HG02870 (cell line): Measurements from ENCODE around the gene TOMM5.

ENCODE experiments used
- ATAC-seq: cut with Tn5 transposase; IDR thresholded peaks from one replicate; pipeline ENCODE4 v1.9.1; 2021; ENCODE audit warnings: mild to moderate bottlenecking, moderate library complexity; ENCODE audit not compliant: unreplicated experiment

Gene TOMM5

DNA sequence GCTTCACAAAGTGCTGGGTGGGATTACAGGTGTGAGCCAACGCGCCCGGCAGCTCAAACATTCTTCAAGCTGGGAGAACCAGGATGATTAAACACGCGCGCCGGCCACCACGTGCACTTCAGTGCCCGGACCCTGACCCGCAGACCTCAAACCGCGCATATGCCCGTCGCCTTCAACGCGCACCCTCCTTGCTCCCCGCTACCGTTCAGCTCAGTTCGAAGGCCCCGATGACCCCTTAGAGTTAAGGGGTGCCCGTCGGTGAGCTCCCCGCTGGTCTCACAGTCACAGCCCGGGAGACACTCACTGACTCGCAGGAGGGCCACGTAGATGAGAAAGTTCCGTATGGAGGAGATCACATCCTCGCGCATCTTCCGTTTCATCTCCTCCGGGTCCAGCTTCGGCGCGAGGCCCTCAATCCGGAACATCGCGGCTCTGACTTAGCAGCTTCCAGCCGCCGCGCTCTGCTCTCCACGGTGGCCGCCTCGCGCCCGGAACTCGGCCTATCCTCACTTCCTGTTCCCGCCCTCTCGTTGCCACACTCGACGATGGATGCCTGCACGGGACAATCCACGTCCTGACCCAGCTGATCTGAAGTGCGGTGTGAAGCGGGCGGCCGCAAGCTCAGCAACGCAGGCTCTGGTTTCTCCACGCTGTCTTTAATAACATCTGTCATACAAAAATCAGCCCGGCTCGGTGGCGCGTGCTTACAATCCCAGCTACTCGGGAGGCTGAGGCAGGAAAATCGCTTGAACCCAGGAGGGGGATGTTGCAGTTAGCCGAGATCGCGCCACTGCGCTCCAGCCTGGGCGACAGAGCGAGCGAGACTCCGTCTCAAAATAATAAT is at the start of gene TOMM5:
Gene TOMM5 (minus strand): TSS at position 490 of the 844 bp plus-strand sequence. CDS start 65 bp downstream, at position 425.
- ATAC-seq: peak; percentile 74

DNA sequence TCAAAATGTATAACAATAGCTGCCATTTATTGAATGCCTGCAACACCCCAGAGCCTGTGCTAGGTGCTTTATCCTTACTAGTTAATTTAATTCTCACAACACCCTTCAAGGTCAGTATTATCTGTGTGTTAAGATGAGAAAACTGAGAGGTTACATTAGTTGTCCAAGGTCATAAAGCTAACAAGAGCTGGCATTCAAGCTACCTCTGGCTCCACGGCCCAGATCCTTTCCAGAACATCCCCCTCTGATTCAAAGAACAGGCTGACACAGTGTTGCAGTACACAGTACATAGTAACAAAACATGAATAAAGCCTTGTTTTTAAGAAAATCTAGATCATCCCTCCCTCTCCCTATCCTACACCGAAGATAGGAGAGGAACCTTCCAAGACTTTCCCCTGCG is 48.9 kb upstream of the TOMM5 start:
- no peak for ATAC-seq

DNA sequence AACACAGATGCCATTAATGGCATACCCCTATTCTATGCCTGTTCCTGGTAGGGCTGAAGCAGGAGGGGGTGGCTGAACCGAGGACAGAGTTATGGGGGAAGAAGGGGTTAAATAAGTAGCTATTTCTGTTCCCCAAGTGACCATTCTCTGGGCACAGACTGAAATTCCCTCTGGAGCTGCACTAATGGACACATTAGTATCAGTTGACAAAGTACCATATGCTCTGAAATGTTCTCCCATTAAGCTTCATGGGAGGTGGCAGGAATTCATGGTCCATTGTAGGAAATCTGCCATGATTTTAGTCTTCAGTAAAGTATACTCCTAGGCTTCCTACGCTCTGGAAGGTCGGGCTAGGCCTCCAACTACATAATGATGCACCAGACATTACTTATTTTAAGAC is 47.8 kb upstream of the TOMM5 start:
- ATAC-seq: no peak

DNA sequence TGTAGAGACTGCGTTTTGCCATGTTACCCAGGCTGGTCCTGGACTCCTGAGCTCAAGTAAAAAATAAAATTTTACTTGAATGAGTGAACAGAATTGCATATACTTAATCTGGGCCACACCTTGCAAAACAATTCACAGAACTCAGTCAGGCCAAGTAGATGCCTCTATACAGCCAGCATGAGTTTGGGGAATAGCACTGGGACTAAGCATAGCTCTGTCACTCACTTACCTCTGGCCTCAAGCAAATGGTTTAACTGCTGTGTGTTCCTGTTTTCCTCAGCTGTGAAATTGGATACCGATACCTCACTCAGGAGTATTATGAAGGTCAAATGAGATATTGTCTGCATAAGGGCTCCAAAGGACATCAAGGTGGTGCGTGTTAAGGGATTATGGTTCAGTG is 47.4 kb upstream of the TOMM5 start:
- no peak for ATAC-seq

DNA sequence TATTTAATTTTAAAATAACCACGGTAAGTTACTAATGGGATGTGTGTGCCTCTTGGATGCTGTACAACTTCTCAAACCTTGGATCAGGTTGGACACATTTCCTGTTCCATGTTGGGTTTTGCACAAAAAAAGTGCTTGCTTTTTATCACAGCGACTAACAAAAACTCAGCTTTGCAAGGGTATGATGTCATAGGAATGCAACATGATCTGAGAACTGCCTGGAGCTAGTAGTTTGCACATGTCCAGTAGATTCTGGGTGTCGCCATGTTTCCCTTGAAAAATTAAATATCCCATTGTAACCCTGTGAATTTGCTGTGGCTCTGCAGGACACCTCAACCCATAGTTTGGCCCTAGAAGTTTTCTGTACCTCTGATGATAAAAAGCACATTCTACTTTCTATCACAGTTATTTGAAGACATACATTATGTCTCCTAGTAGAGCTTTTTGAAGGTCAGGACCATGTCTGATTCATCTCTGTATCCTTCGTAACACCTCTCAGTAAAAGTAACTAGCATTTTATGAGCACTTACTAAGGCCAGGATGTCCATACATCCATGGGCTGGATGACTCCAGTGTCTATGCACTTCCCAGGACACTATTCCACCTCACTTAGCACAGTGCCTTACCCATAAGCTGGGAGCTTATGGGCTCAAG is 46.8 kb upstream of the TOMM5 start:
- ATAC-seq: no peak

DNA sequence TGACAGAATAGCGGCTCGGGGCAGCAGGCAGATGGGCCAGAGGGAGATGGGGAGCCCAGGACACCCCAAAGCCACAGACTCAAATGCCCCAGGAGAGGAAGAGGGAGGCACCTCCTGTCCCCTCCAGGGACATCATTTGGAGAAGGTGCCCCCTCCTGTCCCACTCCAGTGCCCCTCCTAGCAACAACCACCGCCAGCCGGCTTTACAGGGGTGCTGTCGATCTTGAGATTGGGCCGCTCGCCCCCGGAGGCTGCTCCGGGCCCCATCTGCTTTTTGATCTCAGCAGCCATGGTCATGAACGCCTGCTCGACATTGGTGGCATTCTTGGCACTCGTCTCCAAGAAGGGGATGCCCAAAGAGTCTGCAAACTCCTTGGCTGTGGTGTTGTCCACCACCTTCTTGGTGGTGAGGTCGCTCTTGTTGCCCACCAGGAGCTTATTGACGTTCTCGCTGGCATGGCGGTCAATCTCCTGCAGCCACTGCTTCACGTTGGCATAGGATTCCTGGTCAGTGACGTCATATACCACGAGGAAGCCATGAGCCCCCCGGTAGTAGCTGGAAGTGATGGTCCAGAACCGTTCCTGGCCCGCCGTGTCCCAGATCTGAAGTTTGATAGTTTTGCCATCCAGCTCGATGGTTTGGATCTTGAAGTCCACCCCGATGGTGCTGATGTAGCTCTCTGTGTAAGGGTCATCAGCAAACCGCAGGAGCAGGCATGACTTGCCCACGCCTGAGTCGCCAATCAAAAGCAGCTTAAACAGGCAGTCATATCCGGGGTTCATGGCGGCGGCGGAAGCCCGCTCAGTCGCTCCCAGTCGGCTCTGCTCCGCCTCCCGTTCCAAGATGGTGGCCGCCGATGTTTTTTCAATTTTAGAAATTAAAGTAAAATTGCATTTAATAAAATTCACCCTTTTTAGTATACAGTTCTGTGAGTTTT is 44.4 kb upstream of the TOMM5 start:
- ATAC-seq: no peak

DNA sequence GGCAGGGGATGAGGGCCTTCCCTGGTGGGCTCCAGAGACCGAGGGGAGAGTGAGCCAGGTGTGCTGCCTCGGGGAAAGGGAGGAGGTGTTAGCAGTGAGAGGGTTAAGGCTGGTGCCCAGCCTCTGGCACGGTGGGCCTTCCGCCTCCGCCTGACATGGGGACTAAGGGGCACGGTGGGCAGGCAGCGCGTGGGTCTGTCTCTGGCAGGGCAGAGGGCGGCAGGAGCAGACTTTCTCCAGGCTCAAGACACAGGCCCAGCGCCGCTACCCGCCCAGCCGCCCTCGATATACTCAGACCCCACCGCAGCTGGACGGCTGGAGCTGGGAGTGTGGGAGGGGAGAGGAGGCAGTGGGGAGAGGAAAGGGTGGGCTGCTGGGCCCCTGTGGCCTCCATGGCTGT is 43.4 kb upstream of the TOMM5 start:
- ATAC-seq: no peak

DNA sequence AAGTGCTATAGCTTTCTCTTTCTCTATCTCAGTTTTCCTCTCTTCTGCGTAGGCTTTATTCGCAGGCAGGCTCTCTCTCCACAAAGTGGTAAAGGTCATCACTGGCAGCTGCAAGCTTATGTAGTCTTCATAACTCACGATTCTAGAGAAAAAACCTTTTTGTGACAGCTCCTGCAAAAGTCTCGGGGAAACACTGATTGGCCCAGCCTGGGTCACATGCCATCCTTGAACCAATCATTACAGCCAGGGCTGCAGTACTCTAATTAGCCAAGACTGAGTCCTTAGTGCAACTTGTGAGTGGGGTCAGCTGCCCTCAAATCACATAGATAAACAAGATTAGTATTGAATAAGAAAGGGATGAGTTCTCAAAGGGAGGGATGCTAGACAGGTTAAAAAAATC is 40.1 kb upstream of the TOMM5 start:
- ATAC-seq: no peak

DNA sequence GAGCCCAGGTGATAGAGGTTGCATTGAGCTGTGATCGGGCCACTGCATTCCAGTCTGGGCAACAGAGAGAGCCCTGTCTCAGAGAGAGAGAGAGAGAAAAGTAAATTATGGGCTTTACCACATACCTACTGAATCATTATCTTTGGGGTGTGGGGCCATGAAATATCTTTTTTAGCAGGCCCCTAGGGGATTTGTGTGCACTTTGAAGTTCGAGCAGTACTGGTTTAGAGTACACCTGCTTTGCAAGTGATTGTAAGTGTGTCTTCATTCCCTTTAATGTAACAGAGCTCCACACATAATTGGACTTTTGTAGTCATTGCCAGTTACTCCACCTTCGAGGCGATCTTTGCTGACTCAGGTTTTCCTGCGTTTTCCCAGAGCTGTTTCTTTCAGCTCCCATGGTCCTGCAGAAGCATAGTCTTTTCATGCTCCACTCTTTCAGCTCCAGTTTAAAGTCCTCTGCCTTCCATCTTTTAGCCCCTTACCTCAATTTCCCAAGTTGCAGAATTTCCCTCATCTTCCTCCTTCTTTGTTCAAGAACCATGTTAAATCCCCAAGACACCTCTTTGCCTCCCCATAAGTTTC is 34.4 kb upstream of the TOMM5 start:
- no peak for ATAC-seq

DNA sequence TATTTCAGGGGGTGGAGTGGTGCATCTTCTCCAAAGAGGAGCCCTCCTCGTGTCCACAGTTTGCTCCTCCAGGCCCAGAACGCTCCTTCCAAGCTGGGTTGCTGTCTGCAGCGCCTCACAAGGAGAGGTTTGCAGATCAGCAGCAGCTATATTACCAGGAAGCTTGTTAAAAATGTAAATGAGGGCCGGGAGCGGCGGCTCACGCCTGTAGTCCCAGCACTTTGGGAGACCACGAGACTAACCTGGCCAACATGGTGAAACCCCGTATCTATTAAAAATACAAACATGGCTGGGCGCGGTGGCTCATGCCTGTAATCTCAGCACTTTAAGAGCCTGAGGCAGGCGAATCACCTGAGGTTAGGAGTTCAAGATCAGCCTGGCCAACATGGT is 33.4 kb upstream of the TOMM5 start:
- ATAC-seq: no peak

DNA sequence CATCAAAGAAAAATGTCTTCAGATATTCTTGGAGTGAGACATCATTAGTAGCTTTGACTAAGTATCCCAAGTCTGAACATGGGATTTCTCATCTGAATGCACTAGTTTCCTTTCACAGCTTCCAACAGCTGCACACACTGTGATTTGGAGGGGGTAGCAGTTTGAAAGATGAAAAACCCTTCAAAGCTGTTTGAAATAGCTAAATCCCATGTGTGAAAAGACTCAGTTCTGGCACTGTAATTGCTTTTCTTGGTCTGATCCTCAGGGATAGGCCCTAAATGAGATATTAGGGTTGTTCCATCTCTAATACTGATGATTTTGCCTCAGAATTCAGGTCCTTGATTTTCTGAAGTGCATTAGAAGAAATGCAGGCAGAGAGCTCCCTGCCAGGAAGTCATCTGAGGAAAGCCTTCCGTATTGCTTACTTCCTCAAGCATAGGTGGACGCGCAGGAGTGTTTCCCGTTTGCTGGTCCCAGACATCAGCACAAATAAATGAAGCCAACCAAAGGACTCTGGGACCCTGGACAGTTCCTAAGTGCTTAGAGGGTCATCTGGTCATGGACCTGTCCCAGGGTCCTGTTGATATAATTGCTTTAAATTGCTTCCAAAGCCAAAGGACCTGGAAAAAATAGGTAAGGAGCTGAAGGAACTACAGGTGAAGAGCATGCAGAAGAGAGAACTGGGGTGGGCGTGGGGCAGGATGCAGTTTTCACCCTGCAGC is 32.8 kb upstream of the TOMM5 start:
- ATAC-seq: no peak

DNA sequence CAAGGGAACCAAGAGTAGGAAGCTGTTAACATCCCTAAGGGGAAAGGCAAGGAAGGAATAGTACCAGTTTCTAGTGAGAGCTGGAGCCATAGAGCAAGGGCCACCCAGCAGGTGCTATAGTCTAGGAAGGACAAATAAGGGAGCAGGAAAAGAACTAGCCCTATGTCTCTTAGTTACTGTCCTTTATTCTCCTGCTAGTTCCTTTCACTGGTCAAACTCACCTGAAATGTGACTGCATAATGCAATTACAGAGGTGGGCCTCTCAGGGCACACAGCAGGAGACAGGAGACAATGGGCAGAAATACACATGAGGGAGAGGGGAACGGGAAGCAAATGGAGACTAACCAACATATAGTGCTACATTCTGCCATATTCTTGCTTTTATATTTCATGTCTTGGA is 31.7 kb upstream of the TOMM5 start:
- ATAC-seq: no peak

DNA sequence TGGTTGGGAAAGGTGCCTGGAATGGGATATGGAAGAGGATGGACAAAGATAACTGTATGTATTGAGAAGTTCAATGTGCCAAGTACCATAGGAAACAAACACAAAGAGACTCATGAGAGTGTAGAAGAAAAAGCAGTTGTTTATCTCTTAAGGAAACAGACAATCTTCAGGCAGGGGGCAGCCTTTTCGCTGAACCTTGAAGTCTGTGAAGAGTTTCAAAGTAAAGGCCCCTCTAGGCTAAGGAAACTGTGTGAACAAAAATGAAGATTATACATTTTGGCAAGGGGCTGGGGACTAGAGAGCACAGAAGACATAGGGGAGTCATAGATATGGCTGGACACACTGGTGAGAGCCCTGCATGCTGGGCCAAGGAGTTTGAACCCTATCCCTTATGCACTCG is 30.9 kb upstream of the TOMM5 start:
- ATAC-seq: no peak

DNA sequence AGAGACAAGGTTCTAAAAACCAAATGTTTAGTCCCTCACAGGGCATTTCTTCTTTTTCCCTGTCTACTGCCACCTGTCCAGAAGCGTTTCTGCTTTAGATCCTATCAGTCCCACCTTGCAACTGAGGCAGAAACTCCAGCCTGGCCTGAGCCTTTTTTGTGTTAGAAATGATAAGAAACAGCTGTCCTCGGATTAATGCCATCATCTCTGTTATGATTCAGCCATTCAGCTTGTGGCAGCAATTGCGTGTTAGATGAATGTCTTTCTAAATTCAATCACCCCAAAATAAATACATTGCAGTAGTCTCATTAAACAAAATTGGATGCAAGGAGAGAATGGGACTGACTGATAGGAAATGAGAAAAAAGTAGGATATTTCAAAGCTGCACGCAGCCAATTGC is 30.1 kb upstream of the TOMM5 start:
- no peak for ATAC-seq

DNA sequence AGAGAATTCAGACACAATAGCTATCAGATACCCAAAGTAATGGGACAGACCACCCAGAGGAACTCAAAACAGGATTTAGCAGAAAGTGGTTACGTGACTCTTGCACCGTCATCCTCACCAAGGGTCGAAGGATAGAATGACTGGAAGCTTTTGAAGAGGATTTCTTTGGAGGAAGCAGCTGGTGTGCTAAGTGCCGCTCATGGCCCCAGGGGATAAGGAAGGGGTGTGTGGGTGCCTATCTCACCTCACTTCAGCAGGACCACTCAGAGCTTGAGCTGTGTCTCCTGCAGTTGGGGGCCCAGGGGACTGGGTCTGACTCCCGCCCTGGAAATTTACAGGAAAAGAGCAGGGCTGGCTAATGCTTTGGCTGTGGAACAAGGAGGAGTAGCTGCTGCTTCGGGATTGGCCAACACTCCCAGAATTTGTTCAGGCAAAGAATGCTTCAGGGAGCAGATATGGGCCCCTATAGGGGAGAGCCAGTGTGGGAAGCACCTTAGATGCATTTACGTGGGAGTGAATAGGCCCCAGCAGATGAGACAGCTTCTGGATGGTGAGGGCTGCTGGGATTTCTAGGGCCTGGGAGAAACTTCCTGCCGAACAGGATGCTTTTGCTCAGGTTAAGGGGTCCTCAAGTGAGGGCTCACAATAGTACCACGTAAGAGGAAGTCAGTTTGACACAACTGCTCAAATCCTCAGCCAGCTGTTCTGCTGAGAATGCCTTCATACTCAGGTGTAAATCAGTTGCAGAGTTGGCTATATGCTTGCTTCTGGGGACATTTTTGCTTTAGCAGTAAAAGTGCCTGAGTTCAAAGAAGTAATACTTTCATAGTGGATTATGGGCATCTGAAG is 29.1 kb upstream of the TOMM5 start:
- ATAC-seq: no peak

DNA sequence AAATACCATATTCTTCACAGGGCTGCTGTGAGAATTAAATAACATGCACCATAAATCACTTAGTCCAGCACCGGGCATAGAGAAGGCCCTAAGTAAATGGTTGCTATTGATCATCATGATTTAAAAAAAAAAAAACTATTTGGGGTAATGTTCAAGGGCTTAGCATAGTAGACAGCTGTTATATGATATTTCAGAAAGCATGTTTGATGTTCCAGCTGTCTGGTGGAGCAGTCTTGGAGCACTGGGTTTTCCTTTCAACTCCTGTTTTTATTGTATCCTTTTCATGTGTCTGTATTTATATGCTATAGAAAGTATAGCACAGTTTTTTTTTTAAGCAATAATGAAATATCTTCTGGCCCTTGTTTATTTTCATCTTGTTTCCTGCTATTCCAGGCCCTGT is 28.0 kb upstream of the TOMM5 start:
- ATAC-seq: no peak

DNA sequence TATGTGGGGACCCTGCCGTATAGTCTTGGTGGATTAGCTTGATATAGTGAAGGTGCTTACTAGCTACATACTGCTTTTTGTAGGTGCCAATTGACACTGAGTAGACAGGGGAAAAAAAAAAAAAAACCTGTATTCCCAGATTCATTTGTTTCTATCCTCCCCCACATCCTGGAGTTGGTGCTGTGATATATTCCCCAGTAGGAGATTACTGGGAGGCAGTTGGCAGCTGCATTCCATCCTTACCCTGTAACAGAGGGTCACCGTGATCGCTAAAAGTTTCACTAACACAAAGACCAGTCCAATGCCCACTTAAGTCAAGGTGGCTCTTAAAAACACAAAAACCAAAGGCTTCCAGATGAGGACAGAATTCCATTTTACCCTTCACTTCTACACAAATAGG is 27.4 kb upstream of the TOMM5 start:
- ATAC-seq: no peak

DNA sequence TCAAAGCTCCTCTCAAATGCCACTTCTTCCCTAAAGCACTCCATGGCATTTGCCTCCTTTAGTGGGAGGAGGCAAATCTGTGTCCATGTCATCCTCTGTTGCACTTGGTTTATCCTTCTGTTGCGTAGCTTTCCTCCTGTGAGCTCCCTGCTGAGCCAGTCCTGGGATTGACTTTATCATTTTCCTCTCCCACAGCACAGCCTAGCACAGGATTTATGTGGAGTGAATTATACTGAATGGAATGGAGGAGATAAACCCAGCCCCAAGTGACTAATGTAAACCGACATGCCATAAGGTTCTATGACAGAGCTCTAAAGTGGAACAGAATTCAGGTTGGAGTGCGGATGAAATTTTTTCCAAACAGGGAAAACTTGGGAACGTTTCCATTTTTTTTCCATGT is 26.4 kb upstream of the TOMM5 start:
- no peak for ATAC-seq

DNA sequence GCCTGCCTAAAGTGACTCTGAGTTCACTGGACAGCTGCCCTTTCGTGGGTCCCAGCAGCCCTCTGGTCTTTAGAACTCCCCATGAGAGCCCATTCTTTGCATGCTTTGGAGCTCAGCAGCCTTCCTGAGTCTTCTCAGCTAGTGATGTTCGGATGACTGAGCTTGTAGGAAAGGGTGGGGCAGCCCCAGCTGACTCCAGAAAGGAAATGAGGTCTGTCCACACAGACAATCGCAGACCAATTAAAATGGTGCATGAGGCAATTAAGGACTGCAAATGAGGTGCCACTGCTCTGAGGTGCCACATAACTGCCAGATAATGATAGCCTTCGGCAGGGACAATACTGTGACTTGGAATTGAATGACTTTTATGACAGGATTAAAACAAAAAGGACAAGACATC is 25.4 kb upstream of the TOMM5 start:
- no peak for ATAC-seq

DNA sequence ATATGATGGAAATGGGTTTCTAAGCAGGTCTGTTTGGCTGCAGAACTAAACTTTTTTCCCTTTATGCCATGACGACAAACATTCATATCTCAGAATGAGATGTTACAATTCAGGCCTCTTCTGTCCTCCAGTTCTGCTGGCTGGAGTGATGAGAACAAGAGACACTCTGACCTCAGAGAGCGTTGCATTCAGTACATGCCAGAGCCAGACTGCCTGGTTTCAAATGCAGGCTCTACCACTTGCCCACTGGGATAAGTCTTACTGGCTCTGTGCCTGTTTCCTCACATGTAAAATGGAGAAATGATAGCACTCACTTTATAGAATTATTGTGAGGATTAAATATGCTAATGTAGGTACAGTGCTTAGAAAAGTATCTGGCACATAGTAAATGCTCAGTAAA is 24.8 kb upstream of the TOMM5 start:
- ATAC-seq: no peak
